ENCODE data around the gene MTERF4.

Gene MTERF4

GRCh38 chr2:241067501-241068135, 34.5 kb downstream of the MTERF4 start:
- TF ChIP-seq GATA2 (IDR thresholded peaks at IDR 0.05; ENCODE audit: low read depth, low read length) (no peak), GATA3 (IDR thresholded peaks at IDR 0.05; ENCODE audit: low read depth, low read length) (no peak)

GRCh38 chr2:241066893-241067341, 35.2 kb downstream of the MTERF4 start:
- TF ChIP-seq GATA3 (IDR thresholded peaks at IDR 0.05; ENCODE audit: low read depth, low read length): no peak

- no peak for TF ChIP-seq GATA2 (IDR thresholded peaks at IDR 0.05; ENCODE audit: low read depth, low read length)
- TF ChIP-seq GATA3 (IDR thresholded peaks at IDR 0.05; ENCODE audit: low read depth, low read length): no peak
Observed at GRCh38 chr2:241066171-241066892, 35.8 kb downstream of the MTERF4 start.

- TF ChIP-seq GATA2 (IDR thresholded peaks at IDR 0.05; ENCODE audit: low read depth, low read length): no peak
- no peak for TF ChIP-seq GATA3 (IDR thresholded peaks at IDR 0.05; ENCODE audit: low read depth, low read length)
Observed at GRCh38 chr2:241065355-241065803, 36.7 kb downstream of the MTERF4 start.

- TF ChIP-seq GATA2 (IDR thresholded peaks at IDR 0.05; ENCODE audit: low read depth, low read length): no peak
- no peak for TF ChIP-seq GATA3 (IDR thresholded peaks at IDR 0.05; ENCODE audit: low read depth, low read length)
Observed at GRCh38 chr2:241064802-241065354, 37.2 kb downstream of the MTERF4 start.

- TF ChIP-seq GATA2 (IDR thresholded peaks at IDR 0.05; ENCODE audit: low read depth, low read length) (no peak), GATA3 (IDR thresholded peaks at IDR 0.05; ENCODE audit: low read depth, low read length) (no peak)
Observed at GRCh38 chr2:241064008-241064801, 37.9 kb downstream of the MTERF4 start.

- TF ChIP-seq GATA3 (IDR thresholded peaks at IDR 0.05; ENCODE audit: low read depth, low read length): no peak
- no peak for TF ChIP-seq GATA2 (IDR thresholded peaks at IDR 0.05; ENCODE audit: low read depth, low read length)
Observed at GRCh38 chr2:241063587-241063986, 38.5 kb downstream of the MTERF4 start.

- TF ChIP-seq GATA3 (IDR thresholded peaks at IDR 0.05; ENCODE audit: low read depth, low read length) (no peak), GATA2 (IDR thresholded peaks at IDR 0.05; ENCODE audit: low read depth, low read length) (no peak)
Observed at GRCh38 chr2:241063093-241063551, 39.0 kb downstream of the MTERF4 start.

GRCh38 chr2:241062389-241063092, 39.5 kb downstream of the MTERF4 start:
- TF ChIP-seq GATA3 (IDR thresholded peaks at IDR 0.05; ENCODE audit: low read depth, low read length) (no peak), GATA2 (IDR thresholded peaks at IDR 0.05; ENCODE audit: low read depth, low read length) (no peak)

GRCh38 chr2:241061275-241061674, 40.8 kb downstream of the MTERF4 start:
- TF ChIP-seq GATA3 (IDR thresholded peaks at IDR 0.05; ENCODE audit: low read depth, low read length) (no peak), GATA2 (IDR thresholded peaks at IDR 0.05; ENCODE audit: low read depth, low read length) (no peak)

GRCh38 chr2:241053576-241054251, 48.4 kb downstream of the MTERF4 start:
- no peak for TF ChIP-seq GATA3 (IDR thresholded peaks at IDR 0.05; ENCODE audit: low read depth, low read length)
- no peak for TF ChIP-seq GATA2 (IDR thresholded peaks at IDR 0.05; ENCODE audit: low read depth, low read length)

GRCh38 chr2:241052677-241053360, 49.3 kb downstream of the MTERF4 start:
- no peak for TF ChIP-seq GATA3 (IDR thresholded peaks at IDR 0.05; ENCODE audit: low read depth, low read length)
- no peak for TF ChIP-seq GATA2 (IDR thresholded peaks at IDR 0.05; ENCODE audit: low read depth, low read length)
